ENCODE results near the gene CTH. TPM values are rescaled to one million over a fixed set of nuclear protein-coding genes. Genes with fewer than 3 reads are reported as not detected.
"Not testable (repeated sequence)": the region's sequence is repeated elsewhere in the genome, so short reads cannot be mapped to it uniquely, and the experiment has no call there.

CTH gene
- total RNA-seq, 6 experiments from 2014 or later = 32.3 to 85.7 (median 49.0) TPM

- Histone ChIP-seq H3K36me3 (no peaks in the 10 kb centered on the region), H3K9me3 (no peaks in the 10 kb centered on the region), H3K27ac (no peak overlapping the region), H3K4me3 (no peak overlapping the region), H3K4me1 (no peaks in the 10 kb centered on the region), H3K27me3 (no peaks in the 10 kb centered on the region)
- ATAC-seq (no peak), DNase-seq (no peak)
- intact Hi-C loops (cut with DNase I) = no loop called here
- WGBS (ENCODE audit: insufficient coverage, low coverage, low lambda C conversion rate, missing lambda C conversion rate) = 46% methylated on average over 2 of the region's 6 CpGs
- TF ChIP-seq POLR2A (IDR thresholded peaks at IDR 0.05) (no peak), CTCF (IDR thresholded peaks at IDR 0.05) (no peak)
Observed at GRCh38 chr1:70467531-70467930, 56.5 kb downstream of the CTH start.

- ATAC-seq = no peak
- TF ChIP-seq CTCF (IDR thresholded peaks at IDR 0.05) = no peak
- TF ChIP-seq POLR2A (IDR thresholded peaks at IDR 0.05) = no peak
- Histone ChIP-seq H3K27me3 (no peaks in the 10 kb centered on the region), H3K27ac (no peak overlapping the region), H3K4me3 (no peak overlapping the region), H3K9me3 (no peaks in the 10 kb centered on the region), H3K36me3 (no peaks in the 10 kb centered on the region), H3K4me1 (no peaks in the 10 kb centered on the region)
- WGBS (ENCODE audit: insufficient coverage, low coverage, low lambda C conversion rate, missing lambda C conversion rate) = 100% methylated on average over 2 of the region's 5 CpGs
- intact Hi-C loops (cut with DNase I) = no loop called here
- no peak for DNase-seq
Observed at GRCh38 chr1:70468180-70468579, 57.1 kb downstream of the CTH start.

GRCh38 chr1:70469184-70469583, 58.1 kb downstream of the CTH start:
- not testable (repeated sequence) for H3K36me3 ChIP-seq, ATAC-seq
- WGBS (ENCODE audit: insufficient coverage, low coverage, low lambda C conversion rate, missing lambda C conversion rate) = 79% methylated on average over 2 of the region's 2 CpGs

DNA sequence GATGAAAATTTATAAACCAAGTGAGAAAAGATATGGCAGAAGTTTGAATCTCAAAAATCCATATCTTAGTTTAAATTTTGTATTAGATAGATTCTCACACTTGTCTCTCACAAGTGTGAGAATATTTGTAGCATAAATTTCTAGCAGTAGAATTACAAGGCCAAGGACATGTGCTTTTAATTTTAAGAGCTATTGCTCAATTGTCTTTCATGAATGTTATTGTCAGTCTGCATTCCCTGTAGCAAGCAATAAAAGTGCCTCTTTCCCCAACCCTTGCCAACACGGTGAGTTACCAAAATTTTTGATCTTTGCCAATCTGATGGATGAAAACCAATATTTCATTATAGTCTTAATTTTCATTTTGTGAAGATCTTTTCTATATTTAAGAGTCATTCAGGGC, 64.0 kb downstream of the CTH start:
- Histone ChIP-seq H3K4me3 (no peak overlapping the region), H3K27ac (no peak overlapping the region), H3K9me3 (no peaks in the 10 kb centered on the region), H3K27me3 (no peaks in the 10 kb centered on the region), H3K4me1 (no peaks in the 10 kb centered on the region), H3K36me3 (no peaks in the 10 kb centered on the region)
- intact Hi-C loops (cut with DNase I) = no loop called here
- WGBS (ENCODE audit: insufficient coverage, low coverage, low lambda C conversion rate, missing lambda C conversion rate) = 92% methylated on average over 1 of the region's 1 CpG
- ATAC-seq = no peak
- TF ChIP-seq POLR2A (IDR thresholded peaks at IDR 0.05) = no peak
- no peak for TF ChIP-seq CTCF (IDR thresholded peaks at IDR 0.05)
- no peak for DNase-seq

More at GRCh38 chr1:70469184-70469583, 58.1 kb downstream of the CTH start:
- H3K27ac ChIP-seq; H3K4me3 ChIP-seq; H3K4me1 ChIP-seq; H3K9me3 ChIP-seq; intact Hi-C loops (cut with DNase I); H3K27me3 ChIP-seq; DNase-seq: not testable (repeated sequence)

GRCh38 chr1:70477090-70477489, 66.0 kb downstream of the CTH start:
- intact Hi-C loops (cut with DNase I) = no loop called here
- ATAC-seq (no peak), DNase-seq (no peak)
- no peak overlapping the region for H3K4me3 ChIP-seq
- no peak for TF ChIP-seq CTCF (IDR thresholded peaks at IDR 0.05)
- no peak for TF ChIP-seq POLR2A (IDR thresholded peaks at IDR 0.05)
- H3K4me1 ChIP-seq = no peaks in the 10 kb centered on the region
- H3K36me3 ChIP-seq = no peaks in the 10 kb centered on the region
- no peak overlapping the region for H3K27ac ChIP-seq
- 92% methylated on average over 10 of the region's 12 CpGs for WGBS (ENCODE audit: insufficient coverage, low coverage, low lambda C conversion rate, missing lambda C conversion rate)
- H3K9me3 ChIP-seq = no peaks in the 10 kb centered on the region
- H3K27me3 ChIP-seq = no peaks in the 10 kb centered on the region

- H3K27ac ChIP-seq; intact Hi-C loops (cut with DNase I): not testable (repeated sequence)
- 86% methylated on average over 4 of the region's 4 CpGs for WGBS (ENCODE audit: insufficient coverage, low coverage, low lambda C conversion rate, missing lambda C conversion rate)
Observed at GRCh38 chr1:70477905-70478304, 66.8 kb downstream of the CTH start.

More at GRCh38 chr1:70477905-70478304, 66.8 kb downstream of the CTH start:
- H3K27me3 ChIP-seq, H3K9me3 ChIP-seq, ATAC-seq, H3K4me3 ChIP-seq, DNase-seq, H3K36me3 ChIP-seq, H3K4me1 ChIP-seq: not testable (repeated sequence)

Measured in right lobe of liver (tissue), 6 donors.